Mesendoderm (in vitro differentiated cells): ENCODE measurements around the gene OR10A6.

ENCODE experiments used
- DNase-seq: peaks from one replicate; pipeline ENCODE4 v3.0.0; 2013
- H2AK5ac ChIP-seq: 2 replicates; pipeline ENCODE4 v1.6.1; 2013; ENCODE audit warnings: low read length, inconsistent platforms
- H2BK120ac ChIP-seq: 2 replicates; pipeline ENCODE4 v1.6.1; 2013; ENCODE audit warnings: low read depth, mild to moderate bottlenecking, low read length, moderate library complexity, mixed read lengths
- H2BK15ac ChIP-seq: replicated peaks from 2 replicates; pipeline ENCODE4 v1.6.1; 2013; ENCODE audit warnings: low read depth, mild to moderate bottlenecking, moderate library complexity
- H2BK5ac ChIP-seq: 2 replicates; pipeline ENCODE4 v1.6.1; 2013; ENCODE audit warnings: low read length, inconsistent platforms
- H3K18ac ChIP-seq: 2 replicates; pipeline ENCODE4 v1.6.1; 2013; ENCODE audit warnings: mild to moderate bottlenecking, low read length, mixed read lengths
- H3K23ac ChIP-seq: one replicate; pipeline ENCODE4 v1.6.1; 2013; ENCODE audit warnings: low read length
- H3K27ac ChIP-seq: 2 replicates; pipeline ENCODE4 v1.5.1; 2013; ENCODE audit warnings: low read depth, mild to moderate bottlenecking, inconsistent platforms, low read length, moderate library complexity
- H3K27me3 ChIP-seq: 2 replicates; pipeline ENCODE4 v1.6.1; 2013; ENCODE audit warnings: low read length, control low read depth, mild to moderate bottlenecking, inconsistent platforms; ENCODE audit not compliant: insufficient read depth, poor library complexity
- H3K36me3 ChIP-seq: 2 replicates; pipeline ENCODE4 v1.6.1; 2013; ENCODE audit warnings: low read length, inconsistent platforms; ENCODE audit not compliant: control insufficient read depth, insufficient read depth
- H3K4ac ChIP-seq: one replicate; pipeline ENCODE4 v1.6.1; 2013; ENCODE audit warnings: low read depth, mild to moderate bottlenecking, low read length, moderate library complexity
- H3K4me1 ChIP-seq: 2 replicates; pipeline ENCODE4 v1.6.1; 2013; ENCODE audit warnings: low read depth, low read length, inconsistent platforms; ENCODE audit not compliant: control insufficient read depth
- H3K4me2 ChIP-seq: 2 replicates; pipeline ENCODE4 v1.6.1; 2013; ENCODE audit warnings: low read length
- H3K4me3 ChIP-seq: 2 replicates; pipeline ENCODE4 v1.5.1; 2013; ENCODE audit warnings: mild to moderate bottlenecking, low read length
- H3K56ac ChIP-seq: one replicate; pipeline ENCODE4 v1.6.1; 2013; ENCODE audit warnings: low read length
- H3K79me1 ChIP-seq: 2 replicates; pipeline ENCODE4 v1.6.1; 2013; ENCODE audit warnings: low read length, inconsistent platforms
- H3K79me2 ChIP-seq: 2 replicates; pipeline ENCODE4 v1.6.1; 2013; ENCODE audit warnings: mild to moderate bottlenecking, low read length; ENCODE audit not compliant: control insufficient read depth, insufficient read depth
- H3K9ac ChIP-seq: 2 replicates; pipeline ENCODE4 v1.6.1; 2013; ENCODE audit warnings: low read length, inconsistent platforms
- H4K5ac ChIP-seq: one replicate; pipeline ENCODE4 v1.6.1; 2013; ENCODE audit warnings: low read length
- H4K8ac ChIP-seq: one replicate; pipeline ENCODE4 v1.6.1; 2013; ENCODE audit warnings: low read depth, mild to moderate bottlenecking, control low read depth, low read length, moderate library complexity
- WGBS: extraction: QIAGEN DNeasy Blood & Tissue Kit; methylation state at CpG from one replicate; pipeline ENCODE4 v1.1.7; 2013; ENCODE audit warnings: low lambda C conversion rate, missing lambda C conversion rate; ENCODE audit not compliant: insufficient coverage; ENCODE audit errors: extremely low coverage; 5-methylcytosine and 5-hydroxymethylcytosine counted together

OR10A6 gene

DNA sequence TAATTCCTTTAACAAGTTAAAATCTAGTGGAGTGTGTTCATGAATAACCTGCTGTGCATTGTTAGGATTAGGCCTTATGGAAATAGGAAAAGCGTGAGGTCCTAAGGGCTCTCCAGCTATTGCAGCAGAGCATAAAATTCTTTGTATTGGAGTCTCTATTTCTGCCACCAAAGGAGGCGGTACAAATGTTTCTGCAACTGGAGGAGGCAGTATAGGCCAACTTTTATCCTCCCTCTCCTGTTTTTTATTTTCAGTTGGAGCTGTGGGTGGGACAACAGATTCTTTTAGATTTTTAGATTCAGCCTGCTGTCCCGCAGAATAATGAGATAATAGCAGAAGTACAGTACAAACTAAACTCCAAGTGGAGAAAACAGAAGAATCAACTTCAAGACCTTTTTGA, 26.2 kb downstream of the OR10A6 start:
- H3K4me1 ChIP-seq: peaks cover 10% of the 10 kb centered on the region
- H3K79me1 ChIP-seq: peaks cover 4% of the 10 kb centered on the region
- H2BK5ac ChIP-seq: peak overlapping the region; percentile 100
- H3K4me3 ChIP-seq: peak overlapping the region; percentile 60
- peak overlapping the region; percentile 16 for H4K8ac ChIP-seq
- H4K5ac ChIP-seq: no peak overlapping the region
- H3K4me2 ChIP-seq: peak overlapping the region; percentile 61
- peaks cover 4% of the 10 kb centered on the region for H3K36me3 ChIP-seq
- H3K18ac ChIP-seq: peak overlapping the region; percentile 89
- no CpG with 5 or more reads among the region's 3 CpGs for WGBS
- peak overlapping the region; percentile 89 for H3K4ac ChIP-seq
- H3K23ac ChIP-seq: no peak overlapping the region
- peaks cover 27% of the 10 kb centered on the region for H3K79me2 ChIP-seq
- peak overlapping the region; percentile 93 for H3K9ac ChIP-seq
- peak overlapping the region; percentile 85 for H3K27ac ChIP-seq
- peak overlapping the region; percentile 95 for H3K56ac ChIP-seq
- no peak overlapping the region for H2AK5ac ChIP-seq
- peak overlapping the region; percentile 100 for H2BK120ac ChIP-seq
- no peaks in the 10 kb centered on the region for H3K27me3 ChIP-seq
- peak; percentile 66 for DNase-seq
- H2BK15ac ChIP-seq: no peak overlapping the region

DNA sequence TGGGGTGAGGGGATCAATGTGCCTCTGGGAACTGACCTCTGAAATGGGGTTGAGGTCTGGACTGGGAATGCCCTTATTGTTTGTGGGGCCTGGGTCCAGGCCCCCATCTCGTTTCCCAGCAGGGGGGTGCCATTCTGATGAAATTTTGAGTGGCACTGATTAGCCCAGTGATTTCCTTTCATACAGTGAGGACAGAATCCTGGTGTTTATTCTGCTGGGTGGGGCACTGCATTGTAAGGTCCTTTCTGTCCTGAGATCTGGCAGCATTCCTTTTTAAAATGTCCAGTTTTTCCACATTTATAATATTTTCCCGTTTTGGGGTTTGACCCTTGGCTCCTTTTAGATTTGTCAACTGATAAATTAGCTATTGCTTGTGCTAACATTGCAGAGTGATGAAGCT, 27.1 kb downstream of the OR10A6 start:
- Histone ChIP-seq H3K23ac (no peak overlapping the region), H3K27me3 (no peaks in the 10 kb centered on the region), H3K4ac (peak overlapping the region; percentile 96), H2BK5ac (peak overlapping the region; percentile 22), H3K4me2 (peak overlapping the region; percentile 39), H3K27ac (peak overlapping the region; percentile 85), H3K9ac (peak overlapping the region; percentile 93), H4K5ac (no peak overlapping the region), H3K56ac (peak overlapping the region; percentile 95), H4K8ac (no peak overlapping the region), H3K4me1 (peaks cover 10% of the 10 kb centered on the region), H2BK15ac (no peak overlapping the region), H3K79me1 (peaks cover 4% of the 10 kb centered on the region), H3K4me3 (peak overlapping the region; percentile 60), H3K79me2 (peaks cover 27% of the 10 kb centered on the region), H2AK5ac (no peak overlapping the region), H2BK120ac (peak overlapping the region; percentile 73), H3K36me3 (peaks cover 4% of the 10 kb centered on the region), H3K18ac (peak overlapping the region; percentile 89)
- DNase-seq: no peak
- no CpG with 5 or more reads among the region's 2 CpGs for WGBS

DNA sequence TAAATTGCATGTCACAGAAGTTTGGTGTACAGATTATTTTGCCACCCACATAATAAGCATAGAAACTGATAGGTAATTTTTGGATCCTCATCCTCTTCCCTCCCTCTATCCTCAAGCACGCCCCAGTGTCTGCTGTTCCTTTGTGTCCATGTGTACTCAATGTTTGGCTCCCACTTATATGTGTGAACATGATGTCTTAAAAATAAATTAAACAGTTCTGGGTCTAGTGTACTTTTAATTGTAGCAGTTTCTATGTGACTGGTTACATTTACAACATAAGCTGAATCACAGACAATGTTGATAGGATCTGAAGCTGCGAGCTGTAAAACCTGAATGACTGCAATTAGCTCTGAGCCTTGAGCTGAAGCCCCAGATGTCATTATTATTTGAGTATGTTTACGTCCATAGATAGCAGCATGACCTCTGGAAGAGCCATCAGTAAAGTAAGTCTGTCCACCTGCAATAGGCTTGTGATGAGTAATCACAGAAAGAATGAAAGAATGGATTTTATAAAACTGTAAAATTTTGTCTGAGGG, 29.7 kb downstream of the OR10A6 start:
- Histone ChIP-seq H3K79me2 (peaks cover 27% of the 10 kb centered on the region), H3K23ac (no peak overlapping the region), H2BK5ac (no peak overlapping the region), H3K79me1 (peaks cover 4% of the 10 kb centered on the region), H3K27me3 (no peaks in the 10 kb centered on the region), H4K5ac (no peak overlapping the region), H3K18ac (no peak overlapping the region), H3K36me3 (peaks cover 4% of the 10 kb centered on the region), H3K4me2 (no peak overlapping the region), H3K56ac (no peak overlapping the region), H3K27ac (no peak overlapping the region), H2AK5ac (no peak overlapping the region), H2BK15ac (no peak overlapping the region), H3K4me3 (no peak overlapping the region), H3K4me1 (peaks cover 3% of the 10 kb centered on the region), H3K9ac (no peak overlapping the region), H3K4ac (no peak overlapping the region), H4K8ac (no peak overlapping the region), H2BK120ac (no peak overlapping the region)
- no CpG with 5 or more reads among the region's 3 CpGs for WGBS
- DNase-seq: no peak

DNA sequence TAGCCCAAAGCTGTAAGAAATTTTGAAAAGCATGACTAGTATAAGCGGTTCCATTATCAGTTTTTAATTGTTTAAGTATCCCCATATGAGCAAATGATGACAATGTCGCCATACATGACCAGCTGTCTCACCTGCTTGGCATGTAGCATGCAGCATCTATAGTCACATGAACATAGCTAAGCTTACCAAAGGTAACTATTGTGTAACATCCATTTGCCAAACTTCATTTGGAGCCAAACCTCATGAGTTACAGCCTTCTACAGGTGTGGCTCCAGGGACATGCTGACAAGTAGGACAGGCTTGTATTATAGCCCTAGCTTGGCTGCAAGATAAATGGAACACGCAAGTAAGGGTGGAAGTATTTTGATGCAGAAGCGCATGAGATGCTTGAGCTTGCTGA, 30.4 kb downstream of the OR10A6 start:
- Histone ChIP-seq H4K8ac (no peak overlapping the region), H3K27me3 (no peaks in the 10 kb centered on the region), H2BK5ac (no peak overlapping the region), H3K27ac (no peak overlapping the region), H3K9ac (no peak overlapping the region), H2BK15ac (no peak overlapping the region), H3K4me3 (peak overlapping the region; percentile 2), H3K18ac (no peak overlapping the region), H3K36me3 (peaks cover 4% of the 10 kb centered on the region), H4K5ac (no peak overlapping the region), H3K4ac (no peak overlapping the region), H3K79me2 (peaks cover 27% of the 10 kb centered on the region), H3K23ac (no peak overlapping the region), H3K4me1 (peaks cover 3% of the 10 kb centered on the region), H2AK5ac (no peak overlapping the region), H3K79me1 (peaks cover 4% of the 10 kb centered on the region), H2BK120ac (no peak overlapping the region), H3K4me2 (no peak overlapping the region), H3K56ac (peak overlapping the region; percentile 17)
- no CpG with 5 or more reads among the region's 4 CpGs for WGBS
- no peak for DNase-seq

DNA sequence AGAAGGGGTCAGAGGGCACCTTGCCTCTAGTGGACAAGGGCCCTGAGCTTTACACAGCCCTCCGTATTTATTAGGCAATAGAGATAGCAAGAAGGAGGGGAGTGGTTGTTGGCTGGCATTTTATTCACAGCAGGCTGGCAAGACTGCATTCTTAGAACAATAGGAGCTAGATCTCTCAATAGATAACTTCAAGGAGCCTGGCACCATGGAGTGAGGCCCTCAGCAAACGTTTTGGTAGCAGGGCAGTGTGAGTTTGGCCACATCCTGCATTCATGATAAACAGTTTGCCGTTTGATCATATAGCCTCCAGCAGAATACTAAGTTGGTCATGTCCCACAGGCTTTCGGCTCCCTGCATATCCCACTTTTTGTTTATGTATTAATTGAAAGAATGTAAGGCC, 31.6 kb downstream of the OR10A6 start:
- peak overlapping the region; percentile 82 for H3K27ac ChIP-seq
- WGBS: no CpG with 5 or more reads among the region's 4 CpGs
- peaks cover 16% of the 10 kb centered on the region for H3K79me2 ChIP-seq

More for the DNA sequence above, 31.6 kb downstream of the OR10A6 start:
- H3K23ac ChIP-seq: no peak overlapping the region
- no peak overlapping the region for H3K18ac ChIP-seq
- H3K56ac ChIP-seq: no peak overlapping the region
- no peak overlapping the region for H3K9ac ChIP-seq
- peak; percentile 85 for DNase-seq
- no peak overlapping the region for H3K4ac ChIP-seq
- peaks cover 3% of the 10 kb centered on the region for H3K4me1 ChIP-seq
- peaks cover 4% of the 10 kb centered on the region for H3K79me1 ChIP-seq
- no peak overlapping the region for H4K5ac ChIP-seq
- no peaks in the 10 kb centered on the region for H3K27me3 ChIP-seq
- no peak overlapping the region for H2AK5ac ChIP-seq
- H3K4me2 ChIP-seq: no peak overlapping the region
- H2BK5ac ChIP-seq: no peak overlapping the region
- H4K8ac ChIP-seq: no peak overlapping the region
- peaks cover 4% of the 10 kb centered on the region for H3K36me3 ChIP-seq
- no peak overlapping the region for H3K4me3 ChIP-seq
- H2BK15ac ChIP-seq: no peak overlapping the region
- H2BK120ac ChIP-seq: no peak overlapping the region
